Hepatocyte (in vitro differentiated cells): Measurements from ENCODE around the gene CD72. TPM values are rescaled to one million over a fixed set of nuclear protein-coding genes. Genes with fewer than 3 reads are reported as not detected.

Experiments
- DNase-seq: peaks from one replicate; pipeline ENCODE4 v3.0.0-alpha.2; 2016; ENCODE audit warnings: low spot score
- H2AFZ ChIP-seq: fragments of 200-600 bp; sonication (generic); 2 replicates; pipeline ENCODE4 v1.6.0; 2016; ENCODE audit warnings: antibody characterized with exemption, mild to moderate bottlenecking
- H3K27ac ChIP-seq: fragments of 200-600 bp; sonication (generic); 2 replicates; pipeline ENCODE4 v1.5.1; 2016; ENCODE audit warnings: mild to moderate bottlenecking
- H3K27me3 ChIP-seq: fragments of 200-600 bp; sonication (generic); 2 replicates; pipeline ENCODE4 v1.6.1; 2016
- H3K36me3 ChIP-seq: fragments of 200-600 bp; sonication (generic); replicated peaks from 2 replicates; pipeline ENCODE4 v1.5.1; 2016; ENCODE audit warnings: low read depth; ENCODE audit not compliant: insufficient read depth
- H3K4me1 ChIP-seq: fragments of 200-600 bp; sonication (generic); 2 replicates; pipeline ENCODE4 v1.5.1; 2016; ENCODE audit warnings: mild to moderate bottlenecking, moderate library complexity; ENCODE audit not compliant: insufficient read depth
- H3K4me2 ChIP-seq: fragments of 200-600 bp; sonication (generic); 2 replicates; pipeline ENCODE4 v1.6.0; 2016
- H3K4me3 ChIP-seq: fragments of 200-600 bp; sonication (generic); 2 replicates; pipeline ENCODE4 v1.5.1; 2016; ENCODE audit warnings: mild to moderate bottlenecking
- H3K79me2 ChIP-seq: fragments of 200-600 bp; sonication (generic); 2 replicates; pipeline ENCODE4 v1.6.0; 2017; ENCODE audit warnings: mild to moderate bottlenecking
- H3K9me2 ChIP-seq: fragments of 200-600 bp; sonication (generic); replicated peaks from 2 replicates; pipeline ENCODE4 v1.6.0; 2017; ENCODE audit warnings: mild to moderate bottlenecking; ENCODE audit not compliant: insufficient read depth
- H3K9me3 ChIP-seq: fragments of 200-600 bp; sonication (generic); 2 replicates; pipeline ENCODE4 v1.5.1; 2016; ENCODE audit warnings: low read depth, mild to moderate bottlenecking
- H4K20me1 ChIP-seq: fragments of 200-600 bp; sonication (generic); 2 replicates; pipeline ENCODE4 v1.6.0; 2016; ENCODE audit warnings: mild to moderate bottlenecking; ENCODE audit not compliant: insufficient read depth, poor library complexity, severe bottlenecking
- EZH2 ChIP-seq: fragments of 200-600 bp; sonication (generic); IDR thresholded peaks from 2 replicates; pipeline ENCODE4 v1.6.1; 2016; ENCODE audit warnings: antibody characterized with exemption, mild to moderate bottlenecking, borderline replicate concordance
- EZH2phosphoT487 ChIP-seq: fragments of 200-600 bp; sonication (generic); IDR thresholded peaks from one replicate; pipeline ENCODE4 v1.6.1; 2018; ENCODE audit warnings: antibody characterized with exemption, mild to moderate bottlenecking, low read depth, moderate library complexity; ENCODE audit not compliant: unreplicated experiment, severe bottlenecking
- WGBS: methylation state at CpG from one replicate; pipeline ENCODE4 v1.1.6; 2016; ENCODE audit warnings: low lambda C conversion rate; ENCODE audit errors: missing lambda C conversion rate; 5-methylcytosine and 5-hydroxymethylcytosine counted together
- polyA plus RNA-seq: library from polyadenylated mRNA; unstranded; fragments of >200 nt; fragmentation: Nextera tagmentation; extraction: Ambion mirVana; gene quantifications from 2 replicates; pipeline ENCODE4 v1.2.1, GENCODE V29; 2016
- total RNA-seq: library from RNA; depleted of rRNA; stranded (reverse); fragments of >200 nt; gene quantifications from 2 replicates; pipeline ENCODE4 v1.2.3, GENCODE V29; 2014
- TF ChIP-seq, protein P1 (sequence below): fragments of 200-600 bp; sonication (generic); IDR thresholded peaks from 2 replicates; pipeline ENCODE4 v1.5.1; 2016; ENCODE audit warnings: antibody characterized with exemption, mild to moderate bottlenecking; ENCODE audit not compliant: poor library complexity

CD72 gene
- total and polyA plus RNA-seq, 2 experiments from 2014 or later = 1.1 to 1.9 TPM

DNA sequence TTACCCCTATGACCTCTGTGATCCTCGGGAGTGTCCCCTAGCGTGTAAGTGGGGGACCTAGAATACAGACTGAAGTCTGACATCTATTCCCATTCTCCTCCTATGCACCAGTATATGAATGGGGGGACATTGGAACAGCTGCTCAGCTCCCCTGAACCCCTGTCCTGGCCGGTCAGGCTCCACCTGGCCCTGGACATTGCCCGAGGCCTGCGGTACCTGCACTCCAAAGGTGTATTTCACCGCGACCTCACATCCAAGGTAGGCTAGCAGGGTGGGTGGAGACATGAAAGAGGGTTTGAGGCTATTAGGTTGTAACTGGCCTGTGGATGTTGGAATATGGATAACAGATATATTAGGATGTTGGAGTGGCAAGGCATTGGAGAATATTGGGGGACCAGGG lies 11.5 kb downstream of the CD72 start:
- peaks cover 18% of the 10 kb centered on the region for H4K20me1 ChIP-seq
- H3K9me2 ChIP-seq = no peaks in the 10 kb centered on the region
- TF ChIP-seq EZH2 (no peak), EZH2phosphoT487 (no peak)
- TF ChIP-seq, protein P1, sequence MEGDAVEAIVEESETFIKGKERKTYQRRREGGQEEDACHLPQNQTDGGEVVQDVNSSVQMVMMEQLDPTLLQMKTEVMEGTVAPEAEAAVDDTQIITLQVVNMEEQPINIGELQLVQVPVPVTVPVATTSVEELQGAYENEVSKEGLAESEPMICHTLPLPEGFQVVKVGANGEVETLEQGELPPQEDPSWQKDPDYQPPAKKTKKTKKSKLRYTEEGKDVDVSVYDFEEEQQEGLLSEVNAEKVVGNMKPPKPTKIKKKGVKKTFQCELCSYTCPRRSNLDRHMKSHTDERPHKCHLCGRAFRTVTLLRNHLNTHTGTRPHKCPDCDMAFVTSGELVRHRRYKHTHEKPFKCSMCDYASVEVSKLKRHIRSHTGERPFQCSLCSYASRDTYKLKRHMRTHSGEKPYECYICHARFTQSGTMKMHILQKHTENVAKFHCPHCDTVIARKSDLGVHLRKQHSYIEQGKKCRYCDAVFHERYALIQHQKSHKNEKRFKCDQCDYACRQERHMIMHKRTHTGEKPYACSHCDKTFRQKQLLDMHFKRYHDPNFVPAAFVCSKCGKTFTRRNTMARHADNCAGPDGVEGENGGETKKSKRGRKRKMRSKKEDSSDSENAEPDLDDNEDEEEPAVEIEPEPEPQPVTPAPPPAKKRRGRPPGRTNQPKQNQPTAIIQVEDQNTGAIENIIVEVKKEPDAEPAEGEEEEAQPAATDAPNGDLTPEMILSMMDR = no peak
- H3K79me2 ChIP-seq = peaks cover 25% of the 10 kb centered on the region
- no peak overlapping the region for H2AFZ ChIP-seq
- DNase-seq = no peak
- no peaks in the 10 kb centered on the region for H3K27me3 ChIP-seq
- peak overlapping the region; percentile 84 for H3K4me3 ChIP-seq
- no peak overlapping the region for H3K27ac ChIP-seq
- peaks cover 15% of the 10 kb centered on the region for H3K4me1 ChIP-seq
- no peaks in the 10 kb centered on the region for H3K9me3 ChIP-seq
- H3K36me3 ChIP-seq = no peaks in the 10 kb centered on the region
- WGBS = 85% methylated on average over 7 of the region's 7 CpGs
- H3K4me2 ChIP-seq = peak overlapping the region; percentile 98

DNA sequence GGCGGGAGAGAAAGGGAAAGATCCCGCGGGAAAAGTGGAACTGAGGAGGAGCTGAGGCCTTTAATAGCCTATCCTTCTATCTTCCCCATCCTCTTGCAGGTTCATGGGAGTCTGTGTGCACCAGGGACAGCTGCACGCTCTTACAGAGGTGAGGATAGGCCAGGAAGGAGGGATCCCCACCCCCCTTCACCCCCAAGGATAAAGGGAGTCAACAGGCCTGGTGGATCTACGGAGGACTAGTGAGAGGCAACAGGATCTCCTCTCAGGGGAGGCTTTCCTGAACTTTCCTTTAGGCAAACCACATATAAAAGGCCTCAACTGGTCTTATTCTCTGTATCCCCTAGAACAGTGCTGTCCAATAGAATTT lies 12.1 kb downstream of the CD72 start:
- Histone ChIP-seq H3K4me3 (peak overlapping the region; percentile 84), H3K9me3 (no peaks in the 10 kb centered on the region), H3K27me3 (no peaks in the 10 kb centered on the region), H3K36me3 (no peaks in the 10 kb centered on the region), H2AFZ (no peak overlapping the region), H3K4me2 (peak overlapping the region; percentile 98), H3K9me2 (no peaks in the 10 kb centered on the region), H3K79me2 (peaks cover 25% of the 10 kb centered on the region), H3K4me1 (peaks cover 15% of the 10 kb centered on the region), H4K20me1 (peaks cover 18% of the 10 kb centered on the region), H3K27ac (peak overlapping the region; percentile 90)
- 8% methylated on average over 4 of the region's 5 CpGs for WGBS
- TF ChIP-seq EZH2 (no peak), EZH2phosphoT487 (no peak)
- TF ChIP-seq, protein P1 = no peak
- DNase-seq = no peak

DNA sequence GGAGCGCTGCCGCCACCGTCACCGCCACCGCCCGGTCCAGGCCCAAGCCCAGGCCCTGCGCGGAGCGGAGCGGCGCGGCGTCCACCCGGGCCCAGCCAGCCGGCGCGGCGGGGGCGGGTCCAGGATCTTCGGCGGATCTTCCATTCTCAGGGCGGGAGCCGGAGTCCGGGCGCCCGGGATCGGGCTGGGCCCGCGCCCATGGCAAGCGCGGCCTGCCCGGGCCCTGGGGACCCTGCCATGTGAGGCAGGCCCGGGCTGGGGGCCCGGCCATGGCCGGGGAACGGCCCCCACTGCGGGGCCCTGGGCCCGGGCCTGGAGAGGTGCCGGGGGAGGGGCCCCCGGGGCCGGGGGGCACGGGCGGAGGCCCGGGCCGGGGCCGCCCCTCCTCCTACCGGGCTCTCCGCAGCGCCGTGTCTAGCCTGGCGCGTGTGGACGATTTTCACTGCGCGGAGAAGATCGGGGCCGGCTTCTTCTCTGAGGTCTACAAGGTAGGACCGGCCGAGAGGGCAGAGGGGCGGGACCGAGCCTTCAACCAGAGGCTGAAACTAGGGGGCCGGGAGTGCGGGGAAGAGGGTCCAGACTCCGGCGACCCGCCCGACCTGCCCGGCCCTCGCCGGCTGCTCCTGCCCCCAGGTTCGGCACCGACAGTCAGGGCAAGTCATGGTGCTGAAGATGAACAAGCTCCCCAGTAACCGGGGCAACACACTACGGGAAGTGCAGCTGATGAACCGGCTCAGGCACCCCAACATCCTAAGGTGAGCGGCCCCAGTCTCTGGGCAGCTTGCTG lies 12.7 kb downstream of the CD72 start:
- no peaks in the 10 kb centered on the region for H3K27me3 ChIP-seq
- peaks cover 25% of the 10 kb centered on the region for H3K79me2 ChIP-seq
- no peaks in the 10 kb centered on the region for H3K36me3 ChIP-seq
- peak overlapping the region; percentile 90 for H3K27ac ChIP-seq
- H3K4me1 ChIP-seq = peaks cover 15% of the 10 kb centered on the region
- peak overlapping the region; percentile 84 for H3K4me3 ChIP-seq
- H3K9me2 ChIP-seq = no peaks in the 10 kb centered on the region
- 8% methylated on average over 6 of the region's 76 CpGs for WGBS
- no peak overlapping the region for H2AFZ ChIP-seq
- TF ChIP-seq, protein P1 = no peak
- DNase-seq = peak; percentile 52
- peak overlapping the region; percentile 98 for H3K4me2 ChIP-seq
- no peaks in the 10 kb centered on the region for H3K9me3 ChIP-seq
- peaks cover 18% of the 10 kb centered on the region for H4K20me1 ChIP-seq
